Fibroblast of pulmonary artery (primary cell): ENCODE measurements around the gene EPHB3.

Source experiments
- DNase-seq: peaks from one replicate; pipeline ENCODE4 v3.0.0-alpha.2; 2010; ENCODE audit warnings: low read depth
- H3K4me3 ChIP-seq: replicated peaks from 2 replicates; pipeline ENCODE4 v1.5.1; 2011; ENCODE audit warnings: low read depth, mild to moderate bottlenecking, control low read depth, low read length, moderate library complexity
- CTCF ChIP-seq: IDR thresholded peaks from 2 replicates; pipeline ENCODE4 v1.5.1; 2011; ENCODE audit warnings: mild to moderate bottlenecking, control low read depth, low read length, inconsistent platforms; ENCODE audit errors: missing control alignments

EPHB3 gene

DNA sequence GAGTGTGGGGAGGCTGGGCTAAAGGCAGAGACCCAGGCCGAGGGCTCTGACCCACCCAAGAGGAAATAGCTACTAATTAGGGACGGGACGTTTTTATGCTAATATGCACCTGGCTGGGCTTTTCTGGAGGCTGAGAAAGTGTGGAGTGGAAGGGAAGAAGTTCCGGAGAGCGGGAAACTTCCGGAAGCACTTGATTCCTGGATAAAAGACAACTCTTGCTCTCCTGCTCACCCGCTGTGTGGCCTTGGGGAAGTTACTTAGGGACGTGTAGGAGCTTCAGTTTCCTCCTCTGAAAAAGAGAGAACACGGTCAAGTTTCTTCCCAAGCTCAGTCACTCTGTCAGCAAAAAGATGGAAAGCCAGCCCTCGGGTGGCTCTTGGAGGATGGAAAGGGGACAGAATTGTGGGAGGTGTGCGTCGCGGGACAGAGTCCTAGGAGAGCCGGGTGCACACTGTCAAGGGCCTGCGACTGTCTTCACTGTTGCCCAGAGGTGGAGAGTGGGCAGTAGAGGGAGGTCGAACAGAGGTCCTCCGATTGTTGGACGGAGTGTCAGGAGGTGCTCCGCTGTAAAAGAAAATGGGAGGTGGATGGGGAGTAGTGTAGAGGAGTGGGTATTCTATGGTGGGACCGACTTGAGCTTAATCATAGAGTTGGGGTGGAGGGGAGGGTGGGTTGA is 43.2 kb downstream of the EPHB3 start:
- no peak for TF ChIP-seq CTCF
- H3K4me3 ChIP-seq: no peak overlapping the region
- DNase-seq: no peak

DNA sequence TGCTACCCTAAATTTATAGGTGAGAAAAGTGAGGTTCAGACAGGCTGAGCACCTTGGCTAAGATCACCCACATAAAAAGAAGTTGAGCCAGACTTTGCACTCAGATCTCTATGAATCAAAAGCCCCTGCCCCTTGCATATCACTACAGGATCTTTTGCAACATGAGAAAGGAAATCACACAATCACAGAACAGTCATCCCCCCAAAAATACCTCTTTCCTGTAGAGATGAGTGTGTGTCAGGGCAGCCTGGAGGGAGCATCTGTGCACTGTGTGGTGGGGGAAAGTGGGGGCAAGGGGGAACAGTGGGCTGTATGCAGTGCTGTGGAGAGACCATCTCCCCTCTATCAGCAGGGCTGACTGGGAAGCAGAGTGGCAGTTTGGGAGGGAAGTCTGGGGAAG is 46.6 kb downstream of the EPHB3 start:
- TF ChIP-seq CTCF: no peak
- no peak overlapping the region for H3K4me3 ChIP-seq
- DNase-seq: no peak

GRCh38 chr3:184609476-184610244 is 48.1 kb downstream of the EPHB3 start:
- no peak for DNase-seq
- no peak for TF ChIP-seq CTCF
- H3K4me3 ChIP-seq: no peak overlapping the region

- DNase-seq: no peak
- no peak for TF ChIP-seq CTCF
- no peak overlapping the region for H3K4me3 ChIP-seq
Measured at GRCh38 chr3:184610245-184610871, 48.8 kb downstream of the EPHB3 start.

GRCh38 chr3:184611607-184612281 is 50.2 kb downstream of the EPHB3 start:
- H3K4me3 ChIP-seq: no peak overlapping the region
- TF ChIP-seq CTCF: no peak
- DNase-seq: no peak

DNA sequence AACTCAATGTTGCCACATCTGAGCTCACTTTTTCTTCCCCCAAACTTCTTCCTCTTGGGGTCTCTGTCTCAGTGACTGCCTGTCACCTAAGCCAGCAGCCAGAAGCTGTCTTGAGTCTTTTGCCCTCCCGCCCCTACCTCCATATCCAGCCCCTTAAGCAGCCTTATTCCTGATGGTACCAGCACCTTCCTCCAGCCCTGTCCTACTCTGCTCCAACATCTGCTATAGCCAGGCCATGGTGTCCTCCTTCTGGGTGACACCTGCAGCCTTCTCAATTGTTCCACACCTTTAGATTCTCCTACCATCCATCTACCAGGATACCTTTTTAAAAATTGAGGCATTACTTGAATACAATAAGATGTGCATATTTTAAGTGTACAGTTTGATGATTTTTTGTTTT is 53.8 kb downstream of the EPHB3 start:
- TF ChIP-seq CTCF: no peak
- H3K4me3 ChIP-seq: no peak overlapping the region

More for the DNA sequence above, 53.8 kb downstream of the EPHB3 start:
- DNase-seq: no peak
